ENCODE data around the gene PGGT1B. TPM values are rescaled to one million over a fixed set of nuclear protein-coding genes. Genes with fewer than 3 reads are reported as not detected.

The PGGT1B gene
- total and polyA plus RNA-seq, 2 of the 8 experiments (the other 6 are each of a cell fraction or from before 2014, with no cell fraction given): 1.9 to 43.1 TPM

- no peak overlapping the region for H3K56ac ChIP-seq (replicated peaks; ENCODE audit: insufficient read length, low read depth, low read length)
- no peak for TF ChIP-seq RXRA (IDR thresholded peaks at IDR 0.05; ENCODE audit: insufficient read depth, low read depth, low read length)
- no peak for TF ChIP-seq POU5F1 (IDR thresholded peaks at IDR 0.05; ENCODE audit: low read depth, low read length)
- no peak for TF ChIP-seq KDM1A (IDR thresholded peaks at IDR 0.05; ENCODE audit: borderline replicate concordance, low read length)
- no peak for TF ChIP-seq SP4 (IDR thresholded peaks at IDR 0.05; ENCODE audit: low read length)
- no peak for TF ChIP-seq USF2 (IDR thresholded peaks at IDR 0.05; ENCODE audit: low read length)
- no peak for TF ChIP-seq CBX5 (IDR thresholded peaks at IDR 0.05; ENCODE audit: low read depth, low read length)
- no peak for TF ChIP-seq RNF2 (IDR thresholded peaks at IDR 0.05; ENCODE audit: borderline replicate concordance, low read depth, low read length, missing control alignments, poor library complexity, severe bottlenecking)
- TF ChIP-seq E2F6 (IDR thresholded peaks at IDR 0.05): no peak
- TF ChIP-seq CTCF (IDR thresholded peaks at IDR 0.05; ENCODE audit: control extremely low read depth in 1 of 3, insufficient read depth in 1 of 3, low read depth in 1 of 3, low read length in 3 of 3): no peak
Measured at GRCh38 chr5:115236599-115236998, 26.1 kb downstream of the PGGT1B start.

More at GRCh38 chr5:115236599-115236998, 26.1 kb downstream of the PGGT1B start:
- Histone ChIP-seq H3K79me2 (ENCODE audit: control insufficient read depth in 1 of 2, insufficient read depth in 2 of 2, low read length in 2 of 2) (peaks cover 0 to 3% of the 10 kb centered on the region in 2 experiments; a peak in 1 of 4 replicates), H3K23ac (ENCODE audit: insufficient read length) (no peak overlapping the region), H3K36me3 (ENCODE audit: control insufficient read depth in 2 of 4, insufficient read depth in 4 of 4, low read length in 3 of 4) (peaks cover 0 to 23% (median 4%) of the 10 kb centered on the region in 4 experiments; a peak in 3 of 8 replicates), H3K27me3 (replicated peaks in 1 of 4; ENCODE audit: control insufficient read depth in 3 of 4, extremely low read depth in 1 of 4, insufficient read depth in 3 of 4, low read length in 3 of 4) (peaks cover 0 to 1% (median 0%) of the 10 kb centered on the region in 4 experiments; a peak in 1 of 7 replicates), H4K20me1 (replicated peaks in 1 of 2; ENCODE audit: control insufficient read depth in 1 of 2, insufficient read depth in 2 of 2, low read length in 2 of 2) (peaks cover 0 to 3% of the 10 kb centered on the region in 2 experiments), H2BK5ac (ENCODE audit: low read depth, low read length) (no peak overlapping the region), H3K79me1 (ENCODE audit: low read depth, low read length) (no peaks in the 10 kb centered on the region), H3K23me2 (ENCODE audit: low read depth, low read length) (no peaks in the 10 kb centered on the region), H2BK120ac (replicated peaks; ENCODE audit: low read depth, low read length) (no peak overlapping the region), H2BK20ac (ENCODE audit: low read length) (no peak overlapping the region), H3K4me3 (ENCODE audit: extremely low read depth in 1 of 4, insufficient read depth in 2 of 4, low read depth in 3 of 4, low read length in 4 of 4) (no peak overlapping the region), H3K27ac (ENCODE audit: low read depth, low read length) (no peak overlapping the region), H3K4ac (replicated peaks; ENCODE audit: insufficient read length, low read depth, low read length) (no peak overlapping the region), H3K4me1 (replicated peaks in 1 of 4; ENCODE audit: control insufficient read depth in 3 of 4, insufficient read depth in 4 of 4, low read length in 3 of 4) (no peaks in the 10 kb centered on the region), H2AK5ac (ENCODE audit: low read depth, low read length) (no peak overlapping the region), H4K91ac (replicated peaks; ENCODE audit: insufficient read length, low read length) (no peak overlapping the region), H3K9me3 (ENCODE audit: insufficient read depth in 2 of 2, low read depth in 1 of 2, low read length in 1 of 2) (no peaks in the 10 kb centered on the region), H3K18ac (ENCODE audit: extremely low read depth, low read length) (no peak overlapping the region), H3K9ac (replicated peaks in 1 of 4; ENCODE audit: extremely low read depth in 1 of 4, low read depth in 3 of 4, low read length in 3 of 4) (no peak overlapping the region), H3K14ac (ENCODE audit: insufficient read length) (no peak overlapping the region), H3K4me2 (ENCODE audit: insufficient read depth in 1 of 2, low read depth in 2 of 2, low read length in 2 of 2) (no peak overlapping the region), H2BK15ac (ENCODE audit: low read length) (no peak overlapping the region), H4K5ac (ENCODE audit: insufficient read length, low read depth, low read length) (no peak overlapping the region), H4K8ac (ENCODE audit: extremely low read depth, insufficient read depth, low read length) (no peak overlapping the region), H2BK12ac (ENCODE audit: low read depth, low read length) (no peak overlapping the region), H2AFZ (ENCODE audit: low read length) (no peak overlapping the region)
- FAIRE-seq (no peak), DNase-seq (ENCODE audit: low read depth in 1 of 2, low spot score in 2 of 2) (no peak)
- ChIA-PET POLR2A (ENCODE audit: partially characterized antibody) (no interaction called here), CTCF (ENCODE audit: partially characterized antibody) (interaction anchor here (1.7 kb wide), 1 partner anchor 138 kb away, joined by 5 read pairs; no protein-coding TSS in a partner anchor)
- WGBS, 2 experiments (ENCODE audit: extremely low coverage in 1 of 2, insufficient coverage in 1 of 2, insufficient read length in 1 of 2, insufficient replicate concordance in 2 of 2, low coverage in 1 of 2, low lambda C conversion rate in 2 of 2, missing lambda C conversion rate in 1 of 2): 86% methylated on average over 2 of the region's 2 CpGs; no CpG with 5 or more reads in 1 of the 2 experiments

Measured in H1 (cell line).